GM10266 (cell line): ENCODE measurements around the gene PCDHGA5.
"Not testable (repeated sequence)": the region's sequence is repeated elsewhere in the genome, so short reads cannot be mapped to it uniquely, and the experiment has no call there.

Experiments used
- DNase-seq: peaks from one replicate; pipeline ENCODE4 v3.0.0; 2012; ENCODE audit errors: extremely low spot score
- TF ChIP-seq, protein P1 (sequence below): IDR thresholded peaks from 2 replicates; pipeline ENCODE4 v1.5.1; 2012; ENCODE audit warnings: mild to moderate bottlenecking, low read depth; ENCODE audit not compliant: control insufficient read depth, insufficient read depth; ENCODE audit errors: missing control alignments

PCDHGA5 gene

GRCh38 chr5:141409598-141410306 is 45.8 kb downstream of the PCDHGA5 start:
- DNase-seq: no peak
- TF ChIP-seq, protein P1, sequence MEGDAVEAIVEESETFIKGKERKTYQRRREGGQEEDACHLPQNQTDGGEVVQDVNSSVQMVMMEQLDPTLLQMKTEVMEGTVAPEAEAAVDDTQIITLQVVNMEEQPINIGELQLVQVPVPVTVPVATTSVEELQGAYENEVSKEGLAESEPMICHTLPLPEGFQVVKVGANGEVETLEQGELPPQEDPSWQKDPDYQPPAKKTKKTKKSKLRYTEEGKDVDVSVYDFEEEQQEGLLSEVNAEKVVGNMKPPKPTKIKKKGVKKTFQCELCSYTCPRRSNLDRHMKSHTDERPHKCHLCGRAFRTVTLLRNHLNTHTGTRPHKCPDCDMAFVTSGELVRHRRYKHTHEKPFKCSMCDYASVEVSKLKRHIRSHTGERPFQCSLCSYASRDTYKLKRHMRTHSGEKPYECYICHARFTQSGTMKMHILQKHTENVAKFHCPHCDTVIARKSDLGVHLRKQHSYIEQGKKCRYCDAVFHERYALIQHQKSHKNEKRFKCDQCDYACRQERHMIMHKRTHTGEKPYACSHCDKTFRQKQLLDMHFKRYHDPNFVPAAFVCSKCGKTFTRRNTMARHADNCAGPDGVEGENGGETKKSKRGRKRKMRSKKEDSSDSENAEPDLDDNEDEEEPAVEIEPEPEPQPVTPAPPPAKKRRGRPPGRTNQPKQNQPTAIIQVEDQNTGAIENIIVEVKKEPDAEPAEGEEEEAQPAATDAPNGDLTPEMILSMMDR: no peak

- TF ChIP-seq, protein P1: no peak
- DNase-seq: no peak
Measured at GRCh38 chr5:141411575-141411974, 47.6 kb downstream of the PCDHGA5 start.

- TF ChIP-seq, protein P1: peak; percentile 77
- DNase-seq: peak; percentile 86
Measured at GRCh38 chr5:141412854-141413539, 49.0 kb downstream of the PCDHGA5 start, which contains the start of gene PCDHGA10. PCDHGA10 (plus strand) TSS chr5:141412987; CDS start chr5:141413176, 189 bp downstream.

GRCh38 chr5:141413540-141414069 is 49.6 kb downstream of the PCDHGA5 start:
- TF ChIP-seq, protein P1: no peak
- no peak for DNase-seq

GRCh38 chr5:141414548-141415274 is 50.7 kb downstream of the PCDHGA5 start:
- DNase-seq: not testable (repeated sequence)

GRCh38 chr5:141415275-141415618 is 51.3 kb downstream of the PCDHGA5 start:
- DNase-seq: not testable (repeated sequence)
